SK-N-SH (cell line): ENCODE results near the gene TMEM39B. TPM values are rescaled to one million over a fixed set of nuclear protein-coding genes. Genes with fewer than 3 reads are reported as not detected.

ENCODE experiments used
- CTCF ChIA-PET: fragments of 300-600, 350-600 bp; formaldehyde crosslinking; extraction: SDS; loops from one replicate; lab custom pipeline; 2021; lab: Yijun Ruan, JAX
- POLR2A ChIA-PET: fragments of 350-600 bp; sonication (Branson Sonifier 250); formaldehyde crosslinking; extraction: SDS; loops from one replicate; lab custom pipeline; 2020; ENCODE audit warnings: antibody characterized with exemption, inconsistent platforms; lab: Yijun Ruan, JAX
- DNase-seq: peaks from one replicate; pipeline ENCODE4 v3.0.0; 2012
- H2AFZ ChIP-seq: fragments of 200-600 bp; sonication (generic); 2 replicates; pipeline ENCODE4 v1.8.1; 2016; ENCODE audit warnings: antibody characterized with exemption, mild to moderate bottlenecking, low read depth
- H3F3A ChIP-seq: fragments of 200-600 bp; sonication (generic); replicated peaks from 2 replicates; pipeline ENCODE3; 2016; ENCODE audit warnings: antibody characterized with exemption, mild to moderate bottlenecking; ENCODE audit not compliant: insufficient read depth
- H3K27ac ChIP-seq, 2 experiments: fragments of 200-500 bp in 1 of 2; fragments of 200-600 bp in 1 of 2; sonication (Bioruptor generic) in 1 of 2; sonication (generic), shearing (Covaris generic) in 1 of 2; 2 replicates each; pipeline versions ENCODE4 v1.5.1 to v1.6.1; 2014 to 2016; ENCODE audit warnings: low read depth in 2 of 2, inconsistent platforms in 1 of 2, low read length in 1 of 2, mild to moderate bottlenecking in 1 of 2, mixed read lengths in 1 of 2
- H3K27me3 ChIP-seq: fragments of 200-600 bp; sonication (generic), shearing (Covaris generic); 2 replicates; pipeline ENCODE4 v1.6.1; 2016; ENCODE audit warnings: mixed run types; ENCODE audit not compliant: insufficient read depth
- H3K36me3 ChIP-seq, 2 experiments: fragments of 200-500 bp in 1 of 2; fragments of 200-600 bp in 1 of 2; sonication (Bioruptor generic) in 1 of 2; sonication (generic) in 1 of 2; replicated peaks in 1 of 2; 2 replicates each; pipeline versions ENCODE3 to v1.5.1; 2014 to 2016; ENCODE audit warnings: low read length in 1 of 2, mild to moderate bottlenecking in 1 of 2; ENCODE audit not compliant: insufficient read depth in 2 of 2, control insufficient read depth in 1 of 2
- H3K4me1 ChIP-seq, 2 experiments: fragments of 200-500 bp in 1 of 2; fragments of 200-600 bp in 1 of 2; sonication (Bioruptor generic) in 1 of 2; sonication (generic), shearing (Covaris generic) in 1 of 2; 2 replicates each; pipeline versions ENCODE4 v1.5.1 to v1.6.1; 2014 to 2016; ENCODE audit warnings: low read depth in 1 of 2, low read length in 1 of 2, mixed run types in 1 of 2; ENCODE audit not compliant: insufficient read depth in 2 of 2, control insufficient read depth in 1 of 2
- H3K4me2 ChIP-seq: fragments of 200-600 bp; sonication (generic), shearing (Covaris generic); 2 replicates; pipeline ENCODE4 v1.6.1; 2017; ENCODE audit warnings: mixed run types
- H3K4me3 ChIP-seq, 2 experiments: fragments of 200-500 bp in 1 of 2; fragments of 200-600 bp in 1 of 2; sonication (Bioruptor generic) in 1 of 2; sonication (generic), shearing (Covaris generic) in 1 of 2; 2 replicates each; pipeline versions ENCODE4 v1.5.1 to v1.8.1; 2014 to 2016; ENCODE audit warnings: low read depth in 2 of 2, inconsistent platforms in 1 of 2, low read length in 1 of 2, mild to moderate bottlenecking in 1 of 2, mixed read lengths in 1 of 2, moderate library complexity in 1 of 2
- H3K79me2 ChIP-seq: fragments of 200-600 bp; sonication (generic); 2 replicates; pipeline ENCODE4 v1.8.1; 2017; ENCODE audit warnings: mild to moderate bottlenecking; ENCODE audit not compliant: insufficient read depth
- H3K9ac ChIP-seq: fragments of 200-600 bp; sonication (generic); 2 replicates; pipeline ENCODE4 v1.6.1; 2017; ENCODE audit warnings: mixed run types
- H3K9me2 ChIP-seq: fragments of 200-600 bp; sonication (generic); 2 replicates; pipeline ENCODE4 v1.6.1; 2017; ENCODE audit warnings: mixed run types
- H3K9me3 ChIP-seq: fragments of 200-600 bp; sonication (generic); 2 replicates; pipeline ENCODE4 v1.6.1; 2017; ENCODE audit warnings: mixed run types, mild to moderate bottlenecking, moderate library complexity
- H4K20me1 ChIP-seq: fragments of 200-600 bp; sonication (generic); 2 replicates; pipeline ENCODE4 v1.6.1; 2017; ENCODE audit warnings: mild to moderate bottlenecking, mixed run types; ENCODE audit not compliant: insufficient read depth
- CHD2 ChIP-seq: fragments of 150-350 bp; IDR thresholded peaks from 2 replicates; pipeline ENCODE4 v1.6.1; 2018; ENCODE audit warnings: low read length; ENCODE audit not compliant: partially characterized antibody
- ELF1 ChIP-seq: IDR thresholded peaks from 2 replicates; pipeline ENCODE4 v1.4.0; 2012
- EP300 ChIP-seq, 2 experiments: IDR thresholded peaks; 2 replicates each; pipeline versions ENCODE4 v1.4.0 to v1.6.1; 2012; ENCODE audit warnings: borderline replicate concordance in 1 of 2, low read depth in 1 of 2, low read length in 1 of 2
- FOXM1 ChIP-seq: IDR thresholded peaks from 2 replicates; pipeline ENCODE4 v1.4.0; 2012; ENCODE audit warnings: low read depth, mild to moderate bottlenecking
- IRF3 ChIP-seq: fragments of 150-350 bp; IDR thresholded peaks from 2 replicates; pipeline ENCODE4 v1.6.1; 2016; ENCODE audit warnings: mild to moderate bottlenecking, low read depth, low read length
- MAX ChIP-seq: IDR thresholded peaks from 2 replicates; pipeline ENCODE4 v1.4.0; 2012; ENCODE audit warnings: low read depth
- MEF2A ChIP-seq: IDR thresholded peaks from 2 replicates; pipeline ENCODE4 v1.4.0; 2012; ENCODE audit warnings: low read depth, borderline replicate concordance
- MXI1 ChIP-seq: IDR thresholded peaks from 2 replicates; pipeline ENCODE4 v1.6.1; 2012; ENCODE audit warnings: mild to moderate bottlenecking, low read depth, low read length, improper control_type of control experiment
- NFIC ChIP-seq: IDR thresholded peaks from 2 replicates; pipeline ENCODE4 v1.4.0; 2012; ENCODE audit warnings: borderline replicate concordance
- PBX3 ChIP-seq: IDR thresholded peaks from 2 replicates; pipeline ENCODE4; 2012
- RAD21 ChIP-seq: IDR thresholded peaks from 2 replicates; pipeline ENCODE4 v1.6.1; 2012; ENCODE audit warnings: mild to moderate bottlenecking, low read length
- SIN3A ChIP-seq: IDR thresholded peaks from 2 replicates; pipeline ENCODE4 v1.6.1; 2012; ENCODE audit warnings: low read depth, mild to moderate bottlenecking, low read length, moderate library complexity, borderline replicate concordance
- TCF12 ChIP-seq: IDR thresholded peaks from 2 replicates; pipeline ENCODE4 v1.4.0; 2012
- YY1 ChIP-seq: IDR thresholded peaks from 2 replicates; pipeline ENCODE4 v1.4.0; 2012; ENCODE audit warnings: low read depth, mild to moderate bottlenecking
- WGBS: methylation state at CpG from one replicate; pipeline ENCODE4 v1.1.6; 2017; ENCODE audit warnings: low lambda C conversion rate; 5-methylcytosine and 5-hydroxymethylcytosine counted together
- polyA plus RNA-seq, 3 experiments: library from polyadenylated mRNA; depleted of rRNA; stranded (reverse); fragments of >200 nt; gene quantifications; 2 replicates each; pipeline ENCODE4 v1.2.3, GENCODE V29; 2012
- TF ChIP-seq, protein P1 (sequence below): fragments of 150-350 bp; IDR thresholded peaks from 2 replicates; pipeline ENCODE4 v1.6.1; 2017; ENCODE audit warnings: antibody characterized with exemption, low read length, low read depth, borderline replicate concordance

TMEM39B gene
- polyA plus RNA-seq, 1 of the 3 experiments (the other 2 are of a cell fraction) = 25.1 TPM

- TF ChIP-seq TCF12 (0 out of 2 replicates have a peak, but pooled peaks have one; percentile 14), CHD2 (peak; percentile 50), MXI1 (peak; percentile 60), ELF1 (peak; percentile 73), FOXM1 (no peak), RAD21 (no peak), NFIC (no peak)
Measured at GRCh38 chr1:32107742-32108661, 35.3 kb downstream of the TMEM39B start, which contains the start of gene KPNA6 (continued).

GRCh38 chr1:32111040-32111623, 38.4 kb downstream of the TMEM39B start:
- Histone ChIP-seq H3K36me3 (no peaks in the 10 kb centered on the region), H3K27ac (no peak overlapping the region), H3K9ac (no peak overlapping the region), H3K9me2 (no peaks in the 10 kb centered on the region), H3K4me1 (peaks cover 0 to 10% of the 10 kb centered on the region in 2 experiments; a peak in 2 of 4 replicates), H3K4me2 (no peak overlapping the region), H4K20me1 (peaks cover 61% of the 10 kb centered on the region), H3F3A (peaks cover 14% of the 10 kb centered on the region), H2AFZ (no peak overlapping the region), H3K9me3 (no peaks in the 10 kb centered on the region), H3K4me3 (no peak overlapping the region), H3K27me3 (no peaks in the 10 kb centered on the region), H3K79me2 (peaks cover 83% of the 10 kb centered on the region)
- DNase-seq = no peak
- POLR2A ChIA-PET = interaction anchor here (1.6 kb wide), 1 partner anchor 38 kb away, joined by 4 read pairs; the partner anchor contains the start of gene TMEM39B
- CTCF ChIA-PET = interaction anchor here (1.7 to 3.8 kb wide), 4 partner anchors 9 to 40 kb away, joined by 3 to 46 read pairs (median 6); no protein-coding TSS in a partner anchor
- TF ChIP-seq SIN3A (no peak), MAX (no peak), RAD21 (no peak), TCF12 (no peak), EP300 (IDR thresholded peaks at IDR 0.05; ENCODE audit: borderline replicate concordance in 1 of 2, low read depth in 1 of 2, low read length in 1 of 2) (no peak), IRF3 (no peak), YY1 (no peak), MEF2A (no peak), PBX3 (no peak)
- TF ChIP-seq, protein P1, sequence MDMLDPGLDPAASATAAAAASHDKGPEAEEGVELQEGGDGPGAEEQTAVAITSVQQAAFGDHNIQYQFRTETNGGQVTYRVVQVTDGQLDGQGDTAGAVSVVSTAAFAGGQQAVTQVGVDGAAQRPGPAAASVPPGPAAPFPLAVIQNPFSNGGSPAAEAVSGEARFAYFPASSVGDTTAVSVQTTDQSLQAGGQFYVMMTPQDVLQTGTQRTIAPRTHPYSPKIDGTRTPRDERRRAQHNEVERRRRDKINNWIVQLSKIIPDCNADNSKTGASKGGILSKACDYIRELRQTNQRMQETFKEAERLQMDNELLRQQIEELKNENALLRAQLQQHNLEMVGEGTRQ = no peak
- WGBS = 97% methylated on average over 2 of the region's 2 CpGs
